HG03066 (cell line): Measurements from ENCODE around the gene TFAP2A.

Experiments
- ATAC-seq: cut with Tn5 transposase; IDR thresholded peaks from one replicate; pipeline ENCODE4 v1.9.1; 2021; ENCODE audit warnings: low read depth; ENCODE audit not compliant: unreplicated experiment

TFAP2A gene

DNA sequence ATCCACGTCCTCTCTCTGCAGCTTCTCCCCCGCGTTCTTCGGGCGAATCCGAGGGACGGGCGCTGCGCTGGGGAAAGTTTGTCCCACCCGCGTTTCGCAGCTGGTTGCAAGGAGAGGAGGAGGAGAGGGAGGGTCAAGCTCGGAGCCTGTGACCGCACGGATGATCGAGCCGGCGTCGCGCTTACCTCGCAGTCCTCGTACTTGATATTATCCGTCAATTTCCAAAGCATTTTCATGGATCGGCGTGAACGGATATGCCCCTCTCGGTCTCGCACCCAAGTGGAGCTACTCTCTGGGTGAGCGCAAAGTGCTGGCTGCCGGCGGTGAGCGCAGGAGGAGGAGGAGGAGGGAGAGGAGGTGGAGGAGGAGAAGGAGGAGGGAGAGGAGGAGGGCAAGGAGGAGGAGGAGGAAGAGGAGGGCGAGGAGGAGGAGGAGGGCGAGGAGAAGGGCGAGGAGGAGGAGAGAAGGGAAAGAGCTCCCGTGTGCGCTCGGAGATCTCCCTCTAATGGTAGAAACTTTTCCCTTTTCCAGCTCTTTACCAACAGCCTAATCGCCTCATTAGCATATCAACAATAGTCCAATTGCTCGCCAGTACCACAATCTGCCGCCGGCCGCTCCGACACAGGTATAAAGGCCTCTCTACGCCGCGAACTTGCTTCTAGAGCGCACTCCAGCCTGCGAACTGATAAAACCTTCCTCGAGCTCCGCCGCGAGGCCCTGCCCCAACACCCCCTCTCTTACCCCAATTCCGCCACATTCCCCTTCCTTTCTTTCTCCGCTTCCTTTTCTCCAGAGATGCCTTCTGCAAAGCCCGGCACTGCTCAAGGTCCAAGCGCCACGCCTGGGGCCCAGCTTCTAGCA, at the start of gene TFAP2A:
TSS of gene TFAP2A (minus strand) at position 319 of the 861 bp plus-strand sequence. CDS start at position 236, 83 bp downstream.
- ATAC-seq = no peak

DNA sequence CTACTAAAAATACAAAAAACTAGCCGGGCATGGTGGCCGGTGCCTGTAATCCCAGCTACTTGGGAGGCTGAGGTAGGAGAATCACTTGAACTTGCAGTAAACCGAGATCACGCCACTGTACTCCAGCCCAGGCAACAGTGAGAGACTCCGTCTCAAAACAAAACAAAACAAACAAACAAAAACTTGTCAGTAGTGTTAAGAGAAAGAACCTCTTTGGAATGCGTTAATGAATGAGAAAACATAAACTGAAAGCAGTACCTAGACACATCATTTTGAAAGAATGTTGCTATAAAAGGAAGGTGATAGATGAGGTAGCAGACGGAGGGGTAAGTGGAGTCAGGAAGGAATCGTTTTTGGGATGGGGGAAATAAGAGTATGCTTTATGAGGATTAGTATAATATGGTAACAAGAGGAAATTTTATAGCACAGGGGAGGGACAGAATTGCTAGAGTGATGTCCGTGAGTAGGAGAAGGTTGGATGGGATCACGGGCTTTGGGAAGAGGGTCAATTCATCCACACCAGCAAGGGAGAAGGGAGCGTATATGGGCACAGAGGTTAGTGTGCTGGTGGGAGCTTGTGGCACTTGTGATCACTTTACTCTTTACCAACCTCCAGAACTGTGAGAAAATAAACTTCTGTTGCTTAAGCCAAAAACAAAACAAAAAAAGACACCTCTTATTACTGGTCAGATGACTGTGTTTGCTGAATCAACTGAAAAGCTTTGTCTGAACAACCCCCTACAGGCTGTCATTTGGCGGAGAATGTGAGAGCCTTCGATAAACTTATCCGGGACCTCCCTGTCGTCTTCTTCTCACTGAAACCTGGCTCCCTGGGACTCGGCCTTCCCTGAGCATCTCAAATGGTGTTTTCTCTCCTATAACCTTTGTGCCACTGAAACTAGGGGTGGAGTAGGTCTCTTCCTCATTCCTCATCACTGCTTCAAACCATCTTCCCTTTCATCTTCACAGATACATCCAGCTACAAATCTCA, 48.9 kb upstream of the TFAP2A start:
- ATAC-seq = no peak

GRCh38 chr6:10463040-10463439, 48.2 kb upstream of the TFAP2A start:
- no peak for ATAC-seq

DNA sequence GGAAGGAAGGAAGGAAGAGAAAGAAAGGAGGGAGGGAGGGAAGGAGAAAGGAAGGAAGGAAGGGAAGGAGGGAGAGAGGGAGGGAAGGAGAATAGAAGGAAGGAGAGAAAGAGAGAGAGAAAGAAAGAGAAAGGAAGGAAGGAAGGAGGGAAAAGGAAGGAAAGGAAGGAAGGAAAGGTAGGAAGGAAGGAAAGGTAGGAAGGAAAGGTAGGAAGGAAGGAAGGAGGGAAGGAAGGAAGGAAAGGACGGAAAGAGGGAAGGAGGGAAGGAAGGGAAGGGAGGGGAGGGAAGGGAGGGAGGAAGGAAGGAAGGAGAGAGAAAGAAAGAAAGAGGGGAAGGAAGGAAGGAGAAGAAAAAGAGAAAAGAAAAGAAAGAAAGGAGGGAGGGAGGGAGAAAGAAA, 47.0 kb upstream of the TFAP2A start:
- no peak for ATAC-seq

DNA sequence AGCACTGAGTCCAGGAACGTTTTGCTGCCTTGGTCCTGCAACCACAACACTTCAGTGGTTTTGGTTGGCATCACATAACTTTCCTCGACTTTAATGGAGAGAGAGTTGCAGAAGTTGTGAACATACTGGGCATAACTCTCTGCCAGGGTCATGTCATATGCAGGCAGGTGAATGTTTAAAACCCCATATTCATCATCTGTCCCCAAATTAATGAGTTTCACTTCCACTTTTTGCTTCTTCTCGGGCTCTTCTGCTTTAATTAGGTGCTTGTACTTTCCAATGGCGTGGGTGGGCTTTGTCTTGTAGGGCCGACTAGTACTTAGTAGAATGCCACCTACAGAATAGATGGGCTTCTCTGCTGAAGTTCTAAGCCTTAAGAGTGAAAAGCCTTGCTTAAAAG, 45.2 kb upstream of the TFAP2A start:
- peak; percentile 95 for ATAC-seq

DNA sequence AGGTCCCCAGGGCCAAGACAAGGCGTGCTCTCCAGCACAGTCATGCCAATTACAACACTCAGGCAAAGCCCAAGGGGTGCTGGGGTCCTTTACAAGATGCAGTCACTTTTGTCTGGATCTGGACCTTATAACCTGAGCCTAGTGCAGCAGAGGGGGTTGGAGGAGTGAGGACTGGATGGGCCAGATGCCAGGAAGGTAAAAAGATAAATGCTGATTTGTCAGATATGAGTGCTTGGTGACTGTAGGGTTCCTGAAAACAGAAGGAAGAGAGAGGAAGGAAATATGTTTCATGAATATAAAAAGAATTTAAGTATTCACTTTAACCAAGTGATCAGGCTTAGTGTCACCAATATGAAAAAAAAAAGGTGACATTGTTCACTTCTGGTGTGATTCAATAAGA, 43.4 kb upstream of the TFAP2A start:
- ATAC-seq = no peak

DNA sequence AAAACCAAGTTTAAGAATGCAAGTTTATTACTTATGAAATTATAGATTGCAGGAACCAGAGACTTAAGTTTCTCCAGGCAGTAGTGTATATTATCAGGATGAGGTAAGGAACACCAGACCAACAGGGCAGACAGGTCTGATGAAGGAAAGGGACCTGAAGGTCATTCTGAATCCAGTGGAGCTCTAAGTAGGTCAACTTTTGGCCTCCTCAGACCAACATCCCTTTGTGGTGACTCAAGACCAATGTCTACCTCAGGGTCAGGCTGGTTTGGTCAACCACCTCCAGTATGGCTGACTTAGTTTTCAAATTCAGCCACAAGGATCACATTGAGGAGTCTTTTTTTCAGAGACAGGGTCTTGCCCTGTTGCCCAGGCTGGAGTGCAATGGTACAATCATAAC, 38.7 kb upstream of the TFAP2A start:
- no peak for ATAC-seq

DNA sequence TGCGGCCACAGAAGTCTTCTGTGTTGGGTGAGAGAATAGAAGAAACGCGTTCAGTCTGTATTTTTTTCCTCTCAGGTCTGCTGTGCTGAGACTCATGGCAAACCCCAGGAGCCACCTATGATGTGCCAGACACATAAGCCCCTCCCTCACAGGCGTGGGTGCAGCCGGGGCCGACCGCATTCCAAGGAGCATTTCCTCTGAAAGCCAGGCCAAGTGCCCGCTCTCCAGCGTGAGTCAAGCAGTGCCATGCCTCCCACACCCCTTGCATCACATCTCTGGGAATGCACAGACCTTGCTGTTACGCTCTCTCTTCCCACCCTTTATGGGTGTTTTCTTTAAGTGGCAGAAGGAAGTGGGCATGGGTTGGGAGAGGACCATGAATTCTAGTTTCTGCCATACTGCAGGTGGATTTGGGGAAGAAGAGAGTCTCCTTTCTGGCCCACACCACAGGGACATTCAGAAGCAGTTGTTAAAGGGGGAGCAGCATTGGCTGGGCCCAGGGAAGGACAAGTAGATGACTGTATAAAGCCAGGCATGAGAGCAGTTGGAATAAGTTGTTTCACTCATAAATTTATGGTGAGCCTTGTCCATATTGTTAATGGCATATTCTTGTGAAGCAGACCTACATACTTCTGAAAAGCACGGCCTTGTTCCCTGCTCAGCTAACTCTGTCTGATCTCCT, 37.1 kb upstream of the TFAP2A start:
- no peak for ATAC-seq

GRCh38 chr6:10451394-10451793, 36.5 kb upstream of the TFAP2A start:
- ATAC-seq = no peak

- ATAC-seq = no peak
Observed at GRCh38 chr6:10449751-10450150, 34.9 kb upstream of the TFAP2A start.

- no peak for ATAC-seq
Observed at GRCh38 chr6:10448096-10448495, 33.2 kb upstream of the TFAP2A start.

DNA sequence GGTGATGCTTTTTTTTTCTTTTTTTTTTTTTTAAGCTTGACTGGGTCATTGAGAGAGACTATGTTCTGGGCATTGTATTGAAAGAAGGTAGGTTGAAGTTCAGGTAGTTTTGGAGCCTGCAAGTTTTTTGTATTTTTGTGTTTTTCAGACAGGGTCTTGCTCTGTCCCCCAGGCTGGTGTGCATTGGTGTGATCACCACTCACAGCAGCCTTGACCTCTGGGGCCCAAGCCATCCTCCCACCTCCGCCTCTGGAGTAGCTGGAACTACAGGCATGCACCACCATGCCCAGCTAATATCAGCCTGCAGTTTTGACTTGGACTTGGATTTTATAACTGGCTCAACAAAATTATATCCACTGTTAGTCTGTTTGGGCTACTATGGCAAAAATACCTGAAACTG, 31.7 kb upstream of the TFAP2A start:
- no peak for ATAC-seq

- ATAC-seq = no peak
Observed at GRCh38 chr6:10441655-10442009, 26.8 kb upstream of the TFAP2A start.

DNA sequence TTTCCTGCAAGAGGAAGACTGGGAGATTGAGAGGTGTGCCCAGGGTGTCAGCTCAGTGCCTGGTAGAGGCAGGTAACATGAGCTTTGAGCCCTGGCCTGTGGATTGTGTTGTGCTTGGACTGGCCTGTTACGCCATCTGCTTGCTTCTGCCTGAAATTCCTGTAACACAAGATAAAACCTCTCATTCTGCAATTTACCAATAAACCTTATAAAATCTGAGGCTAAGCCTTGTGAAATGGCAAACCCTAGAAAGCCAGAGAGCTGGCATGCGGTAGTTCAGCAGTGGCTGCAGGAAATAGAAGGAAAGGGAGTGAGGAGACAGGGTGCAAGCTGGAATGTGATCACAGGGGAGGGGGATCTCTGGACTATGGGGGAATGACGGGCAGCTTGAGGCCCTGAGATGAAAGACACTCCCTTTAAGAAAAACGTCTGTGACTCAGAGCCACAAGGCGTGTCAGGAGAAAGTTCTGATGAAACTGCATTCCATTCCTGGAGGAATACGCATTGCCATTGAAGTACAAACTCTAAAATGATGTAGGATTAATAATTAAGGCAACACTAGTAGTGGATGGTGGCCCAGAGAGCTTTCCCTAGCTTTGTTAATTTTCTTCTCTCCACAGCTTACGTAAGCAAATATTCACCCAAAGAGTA, 26.3 kb upstream of the TFAP2A start:
- no peak for ATAC-seq

DNA sequence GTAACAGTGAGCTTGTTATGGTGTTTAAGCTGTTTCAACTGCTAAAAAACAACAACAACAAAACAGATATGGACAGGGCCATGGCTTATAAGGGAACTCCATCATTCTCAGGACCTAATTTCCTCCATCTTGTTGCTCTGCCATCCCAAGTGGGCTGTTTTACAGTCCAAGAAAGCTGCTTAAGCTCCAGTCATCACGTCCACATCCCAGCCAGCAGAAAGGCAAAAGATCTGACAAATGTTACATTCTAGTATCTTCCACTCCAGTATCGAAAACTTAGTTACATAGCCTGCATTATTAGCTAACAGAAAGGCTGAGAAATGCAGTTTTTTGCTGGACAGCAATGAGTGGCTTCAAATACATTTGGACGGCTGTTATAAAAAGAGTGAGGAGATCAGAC, 23.0 kb upstream of the TFAP2A start:
- no peak for ATAC-seq

- ATAC-seq = no peak
Observed at GRCh38 chr6:10434235-10434634, 19.4 kb upstream of the TFAP2A start.

DNA sequence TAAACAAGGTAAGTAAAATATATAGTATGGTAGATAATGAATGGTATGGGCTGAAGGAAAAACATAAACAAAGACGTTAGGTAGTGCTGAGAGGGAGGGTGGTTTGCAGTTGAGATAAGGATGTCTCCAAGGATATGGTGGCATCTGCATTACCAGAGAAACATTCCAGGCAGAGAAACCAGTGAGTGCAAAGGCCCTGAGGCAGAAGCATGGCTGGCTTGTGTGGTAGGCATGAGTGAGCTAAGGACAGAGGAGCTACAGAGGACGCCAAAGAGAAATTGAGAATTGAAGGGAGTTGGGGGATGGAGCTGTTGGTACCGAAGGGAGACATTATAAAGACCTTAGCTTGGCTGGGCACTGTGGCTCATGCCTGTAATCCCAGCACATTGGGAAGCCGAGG, 18.4 kb upstream of the TFAP2A start:
- no peak for ATAC-seq

DNA sequence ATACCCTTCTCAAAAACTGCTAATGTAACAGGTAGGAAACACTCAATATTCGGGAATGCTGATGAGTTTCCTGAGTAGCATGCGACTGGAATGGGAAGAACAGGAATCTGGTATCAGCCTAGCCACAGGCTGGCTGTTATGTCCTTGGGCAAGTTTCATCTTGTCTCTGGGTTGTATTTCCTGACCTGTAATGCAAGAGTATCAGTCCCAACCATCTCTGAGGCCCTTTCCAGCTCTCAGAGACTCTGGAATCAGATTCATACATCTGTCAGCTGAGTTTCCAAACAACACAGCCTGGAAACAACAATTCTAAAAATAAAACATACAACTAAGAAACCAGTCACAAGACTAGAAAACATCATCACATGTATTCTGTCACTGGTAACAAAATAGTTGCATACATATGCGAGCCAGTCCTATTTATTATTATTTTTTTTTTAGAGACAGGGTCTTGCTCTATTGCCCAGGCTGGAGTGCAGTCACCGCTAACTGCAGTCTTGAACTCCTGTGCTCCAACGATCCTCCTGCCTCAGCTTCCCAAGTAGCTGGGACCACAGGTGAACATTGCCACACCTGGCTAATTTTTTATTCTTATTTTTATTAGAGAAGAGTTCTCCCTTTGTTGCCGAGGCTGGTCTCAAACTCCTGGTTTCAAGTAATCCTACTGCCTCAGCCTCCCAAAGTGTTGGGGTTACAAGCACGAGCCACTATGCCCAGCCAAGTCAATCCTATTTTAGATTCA, 16.7 kb upstream of the TFAP2A start:
- no peak for ATAC-seq

DNA sequence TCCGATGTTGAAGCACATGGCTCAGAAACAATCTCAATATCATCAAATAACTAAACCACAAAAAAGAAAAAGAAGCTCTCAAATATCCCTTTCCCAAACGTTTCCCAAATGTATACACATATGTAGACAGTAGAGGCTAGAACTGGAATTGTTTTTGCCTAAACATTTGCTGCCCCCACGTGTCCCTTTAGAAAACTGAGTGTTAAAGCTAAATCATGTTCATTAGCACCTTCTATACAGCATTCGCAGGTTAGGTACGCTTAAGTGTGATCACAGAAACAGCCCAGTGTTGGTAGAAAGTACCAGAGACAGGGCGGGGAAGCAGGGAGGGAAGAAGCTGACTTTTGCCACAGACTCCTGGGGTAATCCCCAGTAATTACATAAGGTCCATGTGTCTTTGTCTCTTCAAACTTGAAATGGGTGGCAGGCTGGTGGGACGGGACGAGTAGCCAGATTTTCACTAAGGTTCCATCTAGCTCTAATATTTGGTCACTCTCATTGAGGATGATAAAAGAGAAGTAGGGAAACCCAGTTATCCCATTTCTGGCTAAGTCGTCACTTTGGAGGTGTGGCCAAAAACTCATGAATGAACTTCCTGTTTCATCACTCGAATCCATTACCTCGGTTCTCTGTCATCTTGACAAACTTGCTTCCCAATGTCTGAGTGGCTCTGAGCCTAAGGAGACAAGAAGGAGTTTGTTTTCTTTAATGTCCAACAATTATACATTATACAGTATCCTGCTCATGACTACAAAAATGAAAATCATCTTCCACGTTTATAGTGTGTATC, 15.0 kb upstream of the TFAP2A start:
- peak; percentile 63 for ATAC-seq
